Hepatocyte (in vitro differentiated cells): ENCODE measurements around the gene ANO1. TPM values are rescaled to one million over a fixed set of nuclear protein-coding genes. Genes with fewer than 3 reads are reported as not detected.

Experiments
- DNase-seq: peaks from one replicate; pipeline ENCODE4 v3.0.0-alpha.2; 2016; ENCODE audit warnings: low spot score
- H2AFZ ChIP-seq: fragments of 200-600 bp; sonication (generic); 2 replicates; pipeline ENCODE4 v1.6.0; 2016; ENCODE audit warnings: antibody characterized with exemption, mild to moderate bottlenecking
- H3K27ac ChIP-seq: fragments of 200-600 bp; sonication (generic); 2 replicates; pipeline ENCODE4 v1.5.1; 2016; ENCODE audit warnings: mild to moderate bottlenecking
- H3K27me3 ChIP-seq: fragments of 200-600 bp; sonication (generic); 2 replicates; pipeline ENCODE4 v1.6.1; 2016
- H3K36me3 ChIP-seq: fragments of 200-600 bp; sonication (generic); replicated peaks from 2 replicates; pipeline ENCODE4 v1.5.1; 2016; ENCODE audit warnings: low read depth; ENCODE audit not compliant: insufficient read depth
- H3K4me1 ChIP-seq: fragments of 200-600 bp; sonication (generic); 2 replicates; pipeline ENCODE4 v1.5.1; 2016; ENCODE audit warnings: mild to moderate bottlenecking, moderate library complexity; ENCODE audit not compliant: insufficient read depth
- H3K4me2 ChIP-seq: fragments of 200-600 bp; sonication (generic); 2 replicates; pipeline ENCODE4 v1.6.0; 2016
- H3K4me3 ChIP-seq: fragments of 200-600 bp; sonication (generic); 2 replicates; pipeline ENCODE4 v1.5.1; 2016; ENCODE audit warnings: mild to moderate bottlenecking
- H3K79me2 ChIP-seq: fragments of 200-600 bp; sonication (generic); 2 replicates; pipeline ENCODE4 v1.6.0; 2017; ENCODE audit warnings: mild to moderate bottlenecking
- H3K9me2 ChIP-seq: fragments of 200-600 bp; sonication (generic); replicated peaks from 2 replicates; pipeline ENCODE4 v1.6.0; 2017; ENCODE audit warnings: mild to moderate bottlenecking; ENCODE audit not compliant: insufficient read depth
- H3K9me3 ChIP-seq: fragments of 200-600 bp; sonication (generic); 2 replicates; pipeline ENCODE4 v1.5.1; 2016; ENCODE audit warnings: low read depth, mild to moderate bottlenecking
- H4K20me1 ChIP-seq: fragments of 200-600 bp; sonication (generic); 2 replicates; pipeline ENCODE4 v1.6.0; 2016; ENCODE audit warnings: mild to moderate bottlenecking; ENCODE audit not compliant: insufficient read depth, poor library complexity, severe bottlenecking
- CTCF ChIP-seq: fragments of 200-600 bp; sonication (generic); IDR thresholded peaks from 2 replicates; pipeline ENCODE4 v1.5.1; 2016; ENCODE audit warnings: antibody characterized with exemption, mild to moderate bottlenecking; ENCODE audit not compliant: poor library complexity
- EZH2 ChIP-seq: fragments of 200-600 bp; sonication (generic); IDR thresholded peaks from 2 replicates; pipeline ENCODE4 v1.6.1; 2016; ENCODE audit warnings: antibody characterized with exemption, mild to moderate bottlenecking, borderline replicate concordance
- EZH2phosphoT487 ChIP-seq: fragments of 200-600 bp; sonication (generic); IDR thresholded peaks from one replicate; pipeline ENCODE4 v1.6.1; 2018; ENCODE audit warnings: antibody characterized with exemption, mild to moderate bottlenecking, low read depth, moderate library complexity; ENCODE audit not compliant: unreplicated experiment, severe bottlenecking
- WGBS: methylation state at CpG from one replicate; pipeline ENCODE4 v1.1.6; 2016; ENCODE audit warnings: low lambda C conversion rate; ENCODE audit errors: missing lambda C conversion rate; 5-methylcytosine and 5-hydroxymethylcytosine counted together
- polyA plus RNA-seq: library from polyadenylated mRNA; unstranded; fragments of >200 nt; fragmentation: Nextera tagmentation; extraction: Ambion mirVana; gene quantifications from 2 replicates; pipeline ENCODE4 v1.2.1, GENCODE V29; 2016
- total RNA-seq: library from RNA; depleted of rRNA; stranded (reverse); fragments of >200 nt; gene quantifications from 2 replicates; pipeline ENCODE4 v1.2.3, GENCODE V29; 2014

ANO1 gene
- total and polyA plus RNA-seq, 2 experiments from 2014 or later, result 6.2 to 12.1 TPM

DNA sequence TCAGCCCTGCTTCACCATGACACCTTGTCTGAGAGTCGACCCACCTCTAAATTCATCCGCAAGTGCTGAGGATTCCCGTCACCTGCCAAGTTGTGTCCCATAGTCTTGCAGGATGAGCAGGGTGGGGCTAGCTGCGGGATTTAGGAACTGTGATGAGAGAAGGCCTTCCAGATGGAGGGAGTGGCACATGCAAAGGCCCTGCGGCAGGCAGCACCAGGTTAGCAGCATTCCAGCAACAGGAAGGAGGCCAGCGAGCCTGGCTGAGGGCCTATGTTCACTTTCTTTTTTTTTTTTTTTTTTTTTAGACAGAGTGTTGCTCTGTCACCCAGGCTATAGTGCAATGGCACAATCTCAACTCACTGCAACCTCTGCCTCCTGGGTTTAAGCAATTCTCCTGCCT, 31.8 kb downstream of the ANO1 start:
- no peaks in the 10 kb centered on the region for H3K79me2 ChIP-seq
- H3K36me3 ChIP-seq, result no peaks in the 10 kb centered on the region
- H3K27ac ChIP-seq, result no peak overlapping the region
- no peak for DNase-seq
- H3K9me2 ChIP-seq, result no peaks in the 10 kb centered on the region
- no peak overlapping the region for H2AFZ ChIP-seq
- WGBS, result 98% methylated on average over 6 of the region's 6 CpGs
- H4K20me1 ChIP-seq, result no peaks in the 10 kb centered on the region
- no peak overlapping the region for H3K4me3 ChIP-seq
- H3K27me3 ChIP-seq, result no peaks in the 10 kb centered on the region
- H3K9me3 ChIP-seq, result no peaks in the 10 kb centered on the region
- H3K4me2 ChIP-seq, result no peak overlapping the region
- TF ChIP-seq EZH2 (no peak), CTCF (no peak), EZH2phosphoT487 (no peak)
- H3K4me1 ChIP-seq, result peaks cover 14% of the 10 kb centered on the region

DNA sequence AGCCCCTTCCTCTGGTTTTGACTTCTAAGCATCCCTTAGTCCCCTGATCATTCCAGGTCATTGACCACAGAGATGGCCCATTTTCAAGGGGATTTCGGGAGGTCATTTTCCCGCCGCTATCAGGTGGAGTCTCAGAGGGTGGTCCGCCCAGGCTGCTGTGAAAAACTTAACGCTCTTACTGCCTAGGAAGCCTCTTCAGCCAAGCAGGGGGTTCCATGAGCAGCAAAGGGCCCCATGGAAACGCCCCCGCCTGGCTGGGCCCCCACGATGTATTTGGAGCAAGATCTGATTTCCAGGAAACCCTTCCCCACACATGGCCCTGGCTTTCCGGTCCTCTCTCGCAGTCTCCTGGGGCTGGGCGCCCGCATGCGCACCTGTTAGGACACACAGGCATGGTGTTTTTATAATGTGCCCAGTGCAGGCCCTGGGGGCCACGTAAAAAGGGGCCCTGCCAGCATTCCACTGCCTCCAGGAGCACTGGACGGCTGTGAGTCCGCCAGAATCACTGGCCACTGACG, 32.5 kb downstream of the ANO1 start:
- no peak overlapping the region for H3K4me3 ChIP-seq
- no peak for TF ChIP-seq EZH2phosphoT487
- TF ChIP-seq CTCF, result no peak
- no peak for TF ChIP-seq EZH2
- H4K20me1 ChIP-seq, result no peaks in the 10 kb centered on the region
- DNase-seq, result no peak
- no peaks in the 10 kb centered on the region for H3K9me2 ChIP-seq
- no peaks in the 10 kb centered on the region for H3K27me3 ChIP-seq
- WGBS, result 90% methylated on average over 16 of the region's 17 CpGs
- H3K36me3 ChIP-seq, result no peaks in the 10 kb centered on the region
- no peak overlapping the region for H3K4me2 ChIP-seq
- no peaks in the 10 kb centered on the region for H3K79me2 ChIP-seq
- H3K4me1 ChIP-seq, result peaks cover 14% of the 10 kb centered on the region
- H3K27ac ChIP-seq, result no peak overlapping the region
- no peaks in the 10 kb centered on the region for H3K9me3 ChIP-seq
- no peak overlapping the region for H2AFZ ChIP-seq

DNA sequence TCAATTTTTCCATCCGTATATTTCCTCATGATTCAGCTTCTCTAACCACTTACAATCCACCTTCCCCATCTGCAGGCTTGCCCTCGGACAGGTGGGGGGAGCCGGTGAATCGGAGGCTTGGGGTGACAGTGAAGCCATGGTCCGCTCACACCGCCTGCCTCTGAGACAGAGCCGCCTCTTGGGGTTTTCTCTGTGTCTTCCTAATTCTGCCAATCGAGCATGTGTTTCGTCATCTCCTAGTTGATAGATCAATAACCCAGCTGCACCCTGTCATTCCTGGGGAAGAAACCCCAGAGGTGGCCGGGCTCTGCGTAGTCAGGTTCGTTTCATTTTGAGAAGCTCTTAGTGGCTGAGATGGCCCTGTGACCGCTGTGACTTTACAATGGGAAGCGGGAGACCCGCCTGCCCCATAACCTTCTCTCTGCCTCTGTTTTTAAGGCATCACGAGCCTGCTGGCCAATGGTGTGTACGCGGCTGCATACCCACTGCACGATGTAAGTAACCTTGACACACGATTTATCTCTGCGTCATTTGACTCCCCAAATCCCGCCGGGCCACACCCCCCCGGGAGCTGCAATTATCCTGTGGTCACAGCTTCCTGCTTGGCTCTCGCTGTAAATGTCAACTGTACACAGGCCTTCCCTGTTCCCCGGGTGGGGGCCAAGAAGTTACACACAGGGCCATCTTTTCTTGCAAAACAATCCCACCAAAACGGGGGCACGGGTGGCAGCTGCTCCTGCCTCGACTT, 33.3 kb downstream of the ANO1 start:
- Histone ChIP-seq H3K4me1 (peaks cover 14% of the 10 kb centered on the region), H3K27me3 (no peaks in the 10 kb centered on the region), H4K20me1 (no peaks in the 10 kb centered on the region), H3K9me2 (no peaks in the 10 kb centered on the region), H3K9me3 (no peaks in the 10 kb centered on the region), H3K36me3 (no peaks in the 10 kb centered on the region), H3K4me2 (no peak overlapping the region), H3K27ac (no peak overlapping the region), H3K4me3 (no peak overlapping the region), H2AFZ (no peak overlapping the region), H3K79me2 (no peaks in the 10 kb centered on the region)
- 59% methylated on average over 28 of the region's 29 CpGs for WGBS
- peak; percentile 44 for DNase-seq
- TF ChIP-seq EZH2 (no peak), CTCF (no peak), EZH2phosphoT487 (no peak)
